Glomerular visceral epithelial cell (primary cell): Measurements from ENCODE around the gene KCTD20.
"Not testable (repeated sequence)": the region's sequence is repeated elsewhere in the genome, so short reads cannot be mapped to it uniquely, and the experiment has no call there.

Source experiments
- DNase-seq: peaks from one replicate; pipeline ENCODE4 v3.0.0-alpha.2; 2016; ENCODE audit errors: extremely low spot score

Gene KCTD20

DNA sequence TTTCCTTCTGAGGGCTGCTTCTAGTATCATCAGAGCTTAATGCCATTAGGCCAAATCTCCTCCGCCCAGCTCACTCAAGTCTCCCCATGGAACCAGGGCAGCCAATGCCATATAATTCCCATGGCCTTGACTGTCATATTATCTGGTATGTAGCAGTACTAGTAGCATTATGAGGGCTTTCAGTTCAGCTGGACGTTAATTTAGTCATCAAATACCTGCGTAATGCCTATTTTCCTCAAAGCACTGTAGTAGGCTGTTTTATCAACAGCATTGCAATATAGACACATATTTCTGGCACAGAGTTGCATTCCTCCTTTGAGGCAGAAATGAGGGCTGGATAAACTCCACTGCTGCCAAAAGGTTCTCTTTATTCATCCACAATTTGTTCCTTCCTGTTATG lies 1.7 kb downstream of the KCTD20 start:
- no peak for DNase-seq

DNA sequence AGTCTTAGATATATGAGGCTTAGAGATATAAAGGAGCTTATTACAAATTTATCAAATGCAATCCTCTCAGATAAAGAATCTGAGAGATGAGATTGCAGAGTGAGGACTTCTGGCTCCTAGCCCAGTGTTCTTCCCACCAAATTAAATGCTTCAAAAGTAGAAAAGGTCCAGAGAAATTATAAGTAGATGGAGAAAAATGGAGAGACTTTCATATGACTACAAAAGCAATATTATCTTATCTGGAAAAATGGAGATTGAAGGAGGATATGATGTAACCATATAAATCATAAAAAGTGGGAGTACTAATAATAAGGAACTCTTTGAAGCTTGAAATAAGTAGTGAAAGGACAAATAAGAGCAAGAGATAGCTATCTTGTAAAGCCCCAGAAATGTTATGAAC lies 2.8 kb downstream of the KCTD20 start:
- no peak for DNase-seq

DNA sequence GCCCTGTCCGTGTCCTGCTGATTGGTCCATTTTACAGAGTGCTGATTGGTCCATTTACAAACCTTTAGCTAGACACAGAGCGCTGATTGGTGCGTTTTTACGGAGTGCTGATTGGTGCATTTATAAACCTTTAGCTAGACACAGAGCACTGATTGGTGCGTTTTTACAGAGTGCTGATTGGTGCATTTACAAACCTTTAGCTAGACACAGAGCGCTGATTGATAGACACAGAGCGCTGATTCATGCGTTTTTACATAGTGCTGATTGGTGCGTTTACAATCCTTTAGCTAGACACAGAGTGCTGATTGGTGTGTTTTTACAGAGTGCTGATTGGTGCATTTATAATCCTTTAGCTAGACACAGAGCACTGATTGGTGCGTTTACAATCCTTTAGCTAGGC lies 6.4 kb downstream of the KCTD20 start:
- DNase-seq = not testable (repeated sequence)

DNA sequence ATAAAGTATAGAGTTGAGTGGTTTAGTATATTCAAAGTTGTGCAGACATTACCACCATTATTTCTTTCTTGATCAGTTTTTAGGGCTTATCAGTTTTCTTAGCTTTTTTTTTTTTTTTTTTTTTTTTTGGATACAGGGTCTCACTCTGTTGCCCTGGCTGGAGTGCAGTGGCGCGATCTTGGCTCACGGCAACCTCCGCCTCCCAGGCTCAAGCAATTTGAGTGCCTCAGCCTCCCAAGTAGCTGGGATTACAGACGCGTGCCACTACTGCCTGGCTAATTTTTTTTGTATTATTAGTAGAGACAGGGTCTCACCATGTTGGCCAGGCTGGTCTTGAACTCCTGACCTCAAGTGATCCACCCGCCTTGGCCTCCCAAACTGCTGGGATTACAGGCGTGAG lies 10.1 kb downstream of the KCTD20 start:
- DNase-seq = not testable (repeated sequence)

DNA sequence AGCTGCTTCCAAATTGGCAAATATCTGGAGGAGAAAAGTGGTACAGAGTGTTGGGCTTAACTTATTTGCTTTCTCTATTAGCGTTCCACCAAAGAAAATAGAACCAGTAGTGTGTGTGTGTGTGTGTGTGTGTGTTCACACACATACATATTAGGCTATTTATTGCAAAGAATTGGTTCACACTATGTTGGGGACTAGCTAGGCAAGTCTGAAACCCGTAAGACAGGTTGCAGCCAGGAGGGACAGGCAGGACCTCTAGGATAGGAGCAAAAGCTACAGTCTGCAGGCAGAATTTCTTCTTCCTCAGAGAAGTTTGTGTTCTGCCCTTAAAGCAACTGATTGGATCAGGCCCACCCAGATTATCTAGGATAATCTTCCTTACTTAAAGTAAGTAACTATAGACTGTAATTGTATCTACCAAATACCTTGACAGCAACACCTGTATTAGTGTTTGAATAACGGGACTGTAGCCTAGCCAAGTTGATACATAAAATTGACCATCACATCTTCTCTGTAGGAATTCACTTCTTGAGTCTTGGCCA lies 12.8 kb downstream of the KCTD20 start:
- DNase-seq = no peak

DNA sequence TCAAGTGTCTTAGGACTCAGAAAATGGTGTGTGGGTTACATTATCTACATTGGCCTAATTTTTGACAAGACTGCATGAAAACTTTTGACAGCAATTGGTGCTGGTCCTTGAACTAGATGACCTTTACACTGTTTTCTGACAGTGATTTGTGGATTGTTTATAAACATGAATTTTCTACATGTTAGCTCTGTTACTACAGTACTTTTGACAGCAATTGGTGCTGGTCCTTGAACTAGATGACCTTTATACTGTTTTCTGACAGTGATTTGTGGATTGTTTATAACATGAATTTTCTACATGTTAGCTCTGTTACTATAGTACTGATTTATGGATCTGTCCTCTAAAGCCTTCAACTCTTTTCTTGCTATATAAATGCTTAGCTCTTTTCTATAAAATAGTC lies 16.7 kb downstream of the KCTD20 start:
- no peak for DNase-seq

DNA sequence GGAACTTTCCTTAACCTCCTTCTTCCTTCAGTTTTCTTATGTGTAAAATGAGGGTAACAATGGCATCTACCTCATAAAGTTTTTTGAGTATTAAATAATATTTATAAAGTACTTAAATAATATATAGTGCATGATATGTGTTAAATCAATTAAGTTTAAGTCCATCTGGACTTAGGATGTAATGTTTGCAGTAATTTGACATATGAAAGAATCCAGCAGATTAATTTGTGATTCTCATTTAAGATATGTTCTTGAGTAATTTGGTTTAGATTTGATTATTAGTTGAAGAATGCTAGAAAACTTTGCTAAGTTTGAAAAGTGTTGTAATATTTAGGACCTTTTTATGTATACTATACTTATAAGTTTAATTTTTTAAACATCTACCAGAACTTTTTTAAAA lies 18.1 kb downstream of the KCTD20 start:
- DNase-seq = no peak

DNA sequence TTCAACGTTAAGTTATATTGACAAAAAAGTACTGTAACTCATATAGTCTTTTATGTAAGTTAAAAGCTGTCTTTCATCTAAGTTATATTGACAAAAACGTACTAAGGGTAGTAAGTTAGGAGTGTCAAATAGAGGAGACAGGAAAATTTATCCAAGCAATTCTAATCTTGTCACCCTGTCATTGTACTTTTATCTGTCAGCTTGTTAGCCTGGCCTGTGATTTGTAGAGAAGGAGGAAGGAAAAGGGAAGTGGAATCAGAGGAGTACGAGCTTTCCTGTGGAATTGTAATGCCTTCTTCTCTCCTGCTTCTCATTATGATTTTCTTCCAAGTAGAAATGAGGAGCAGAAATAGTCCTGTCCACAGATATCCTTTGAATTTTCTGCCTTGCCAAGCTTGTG lies 18.8 kb downstream of the KCTD20 start:
- DNase-seq = no peak

DNA sequence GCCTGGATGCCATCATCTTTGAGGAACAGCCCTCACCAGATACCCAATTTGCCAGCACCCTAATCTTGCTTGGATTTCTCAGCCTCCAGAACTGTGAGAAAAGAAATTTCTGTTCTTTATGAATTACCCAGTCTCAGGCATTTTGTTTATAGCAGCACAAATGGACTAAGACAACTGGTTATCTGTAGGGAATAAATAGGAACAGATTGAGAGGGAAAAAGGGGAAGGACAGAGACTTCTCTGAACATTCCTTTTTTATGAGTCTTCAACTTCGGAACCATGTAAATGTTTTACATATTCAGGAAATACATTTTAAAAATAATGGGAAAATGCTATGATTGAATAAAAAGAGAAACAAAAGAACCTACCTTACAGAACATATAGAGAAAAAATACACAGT lies 20.9 kb downstream of the KCTD20 start:
- DNase-seq = no peak

DNA sequence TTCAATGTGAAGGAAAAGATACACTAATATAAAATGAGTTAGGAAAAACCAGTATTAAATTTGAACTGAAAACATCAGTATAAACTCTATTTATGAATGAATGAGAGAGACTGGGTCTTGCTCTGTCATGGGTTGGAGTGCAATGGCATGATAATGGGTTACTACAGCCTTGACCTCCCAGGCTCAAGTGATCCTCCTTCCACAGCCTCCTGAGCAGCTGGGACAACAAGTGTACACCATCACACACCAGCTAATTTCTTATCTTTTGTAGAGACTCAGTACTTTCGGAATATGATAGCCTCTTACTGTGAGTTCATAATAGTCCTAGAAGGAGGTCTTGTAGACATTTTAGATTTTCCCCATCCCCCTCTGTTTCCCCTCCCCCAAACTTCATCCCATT lies 21.4 kb downstream of the KCTD20 start:
- no peak for DNase-seq

DNA sequence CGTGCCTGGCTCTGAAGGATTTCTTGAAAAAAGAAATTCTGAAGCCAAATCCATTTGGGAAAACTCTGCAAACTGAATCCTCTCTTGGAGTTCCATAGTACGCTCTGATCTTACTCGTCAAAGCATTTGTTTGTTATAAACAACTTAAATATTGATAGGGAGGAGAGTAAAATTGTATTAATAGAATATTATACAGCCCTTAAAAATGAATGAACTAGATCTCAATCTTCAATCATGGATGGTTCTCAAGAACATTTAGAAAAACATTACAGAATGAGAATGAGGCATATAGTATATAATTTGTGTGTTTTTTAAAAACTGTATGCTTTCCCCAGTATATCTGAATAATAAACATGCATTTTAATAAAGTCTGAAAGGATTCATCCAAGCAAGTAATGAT lies 24.8 kb downstream of the KCTD20 start:
- no peak for DNase-seq

DNA sequence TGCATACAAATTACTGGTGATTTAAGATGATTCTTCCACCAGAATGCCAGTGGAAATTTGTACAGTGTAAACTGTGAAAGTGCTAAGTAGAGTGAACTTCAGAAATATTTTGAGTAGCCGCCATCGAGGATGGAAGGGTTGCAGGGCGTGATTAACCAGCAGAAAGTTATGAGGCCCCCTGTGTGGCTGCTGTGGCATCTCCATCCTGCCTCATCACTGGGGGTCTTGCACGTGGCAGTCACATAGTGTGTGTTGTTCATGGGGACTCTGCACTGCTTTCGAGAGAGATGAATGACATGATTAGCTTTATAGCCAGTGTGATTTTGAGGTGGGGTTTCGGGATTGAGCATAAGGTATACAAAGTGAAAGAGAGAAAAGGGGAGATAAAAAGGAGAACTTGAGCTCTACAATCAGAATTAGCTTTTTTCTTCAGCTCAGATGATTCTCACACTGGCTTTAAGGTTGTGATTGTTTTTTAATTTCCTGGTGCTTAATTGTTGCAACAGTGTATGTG lies 26.4 kb downstream of the KCTD20 start:
- DNase-seq = no peak

DNA sequence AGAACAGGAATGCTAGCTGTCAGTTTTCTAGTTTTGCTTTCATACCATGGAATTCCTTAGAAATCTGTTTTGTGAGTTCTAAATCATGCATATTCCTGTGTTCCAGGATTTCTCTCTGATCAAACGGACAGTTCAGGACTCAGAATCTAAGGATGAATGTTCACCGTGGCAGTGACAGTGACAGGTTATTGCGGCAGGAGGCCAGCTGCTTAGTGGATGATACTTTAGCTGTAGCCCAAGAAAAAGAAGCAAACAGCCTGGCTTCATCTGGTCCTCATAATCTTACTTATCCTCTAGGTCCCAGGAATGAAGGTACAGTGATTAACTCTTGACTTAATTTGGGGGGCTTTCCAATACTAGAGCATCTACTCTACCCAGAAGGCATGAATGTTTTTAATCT lies 27.1 kb downstream of the KCTD20 start:
- DNase-seq = no peak

DNA sequence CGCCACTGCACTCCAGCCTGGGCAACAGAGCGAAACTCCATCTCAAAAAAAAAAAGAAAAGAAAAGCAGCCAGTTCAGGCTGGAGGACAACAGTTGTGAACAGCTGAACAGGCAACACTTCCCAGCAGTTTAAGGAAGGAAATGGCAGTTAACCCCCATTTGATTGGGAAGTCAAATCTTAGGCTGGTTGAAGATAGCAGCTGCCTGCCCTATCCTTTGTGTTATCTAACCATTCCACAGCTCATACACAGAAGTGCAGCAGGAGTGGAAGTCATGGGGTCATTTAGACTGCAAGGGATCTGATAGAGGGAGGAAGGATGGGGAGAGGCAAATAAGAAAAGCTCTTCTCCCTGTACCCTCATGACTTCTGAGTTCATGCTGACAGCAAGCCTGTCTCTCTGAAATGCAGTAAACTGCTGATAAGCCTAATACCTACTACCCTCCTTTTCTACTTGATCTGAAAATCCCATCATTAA lies 35.3 kb downstream of the KCTD20 start:
- no peak for DNase-seq

DNA sequence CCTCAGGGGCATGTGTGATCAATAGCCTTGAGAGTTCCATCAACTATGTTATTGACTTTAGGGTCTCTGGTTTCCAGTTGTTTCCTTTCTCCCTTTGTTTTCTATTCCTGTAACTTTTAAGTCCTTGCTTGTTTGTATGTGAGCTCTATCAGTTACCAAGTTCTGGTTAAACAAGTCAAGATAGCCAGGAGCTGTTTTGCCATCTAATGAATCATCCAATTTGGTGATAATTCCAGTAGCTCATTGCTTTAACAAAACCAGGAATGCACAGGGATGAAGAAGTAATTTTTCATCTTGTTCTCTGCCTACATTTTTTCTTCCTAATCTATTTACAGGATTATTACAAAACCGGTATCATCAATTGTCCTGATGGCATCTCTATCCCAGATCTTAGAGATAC lies 36.5 kb downstream of the KCTD20 start:
- no peak for DNase-seq

DNA sequence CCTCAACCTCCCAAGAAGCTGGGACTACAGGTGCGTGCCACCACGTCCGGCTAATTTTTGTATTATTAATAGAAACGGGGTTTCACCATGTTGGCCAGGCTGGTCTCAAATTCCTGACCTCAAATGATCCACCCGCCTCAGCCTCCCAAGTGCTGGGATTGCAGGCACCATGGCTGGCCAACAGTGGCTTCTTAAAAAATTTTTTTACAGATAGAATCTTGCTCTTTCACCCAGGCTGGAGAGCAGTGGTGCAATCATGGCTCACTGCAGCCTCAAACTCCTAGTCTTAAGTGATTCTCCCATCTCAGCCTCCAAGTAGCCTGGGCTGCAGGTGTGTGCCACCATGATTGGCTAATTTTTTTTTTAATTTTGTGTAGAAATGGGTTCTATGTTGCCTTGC lies 40.5 kb downstream of the KCTD20 start:
- DNase-seq = not testable (repeated sequence)

DNA sequence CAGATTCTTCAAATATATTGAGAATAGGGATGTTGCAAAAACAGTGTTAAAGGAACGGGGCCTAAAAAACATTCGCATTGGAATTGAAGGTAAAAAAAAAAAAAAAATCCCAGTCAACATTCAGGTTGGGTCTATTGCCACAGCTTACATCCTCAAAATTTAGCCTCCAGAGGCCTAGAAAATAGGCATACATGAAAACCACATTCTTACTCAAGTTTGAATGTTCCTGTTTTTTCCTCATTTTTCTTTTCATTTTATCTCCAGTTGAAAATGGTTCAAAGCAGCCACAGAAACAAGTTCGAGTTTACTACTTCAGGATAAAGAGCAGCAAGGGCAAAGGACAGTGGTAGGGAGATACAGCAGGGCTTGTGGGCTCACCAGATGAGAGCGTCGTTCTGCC lies 41.9 kb downstream of the KCTD20 start:
- DNase-seq = no peak

DNA sequence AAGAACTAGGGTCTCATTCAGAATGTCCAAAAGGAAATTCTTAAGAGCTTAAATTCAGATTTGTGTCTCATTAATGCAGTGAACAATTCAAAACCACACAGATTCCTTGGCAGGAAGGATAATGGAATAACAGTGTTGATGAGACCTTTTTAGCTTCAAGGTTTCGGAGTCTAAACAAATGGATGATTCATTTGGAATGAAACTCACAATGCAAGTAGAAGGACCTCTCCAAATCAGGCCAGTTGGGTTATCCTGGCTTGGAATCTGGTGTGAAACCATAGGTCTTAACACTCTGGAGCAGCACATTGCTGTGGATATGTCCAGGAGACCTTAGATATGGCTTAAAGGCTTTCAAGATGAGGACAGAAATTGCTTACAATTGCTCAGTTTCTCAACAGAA lies 44.9 kb downstream of the KCTD20 start:
- DNase-seq = no peak

DNA sequence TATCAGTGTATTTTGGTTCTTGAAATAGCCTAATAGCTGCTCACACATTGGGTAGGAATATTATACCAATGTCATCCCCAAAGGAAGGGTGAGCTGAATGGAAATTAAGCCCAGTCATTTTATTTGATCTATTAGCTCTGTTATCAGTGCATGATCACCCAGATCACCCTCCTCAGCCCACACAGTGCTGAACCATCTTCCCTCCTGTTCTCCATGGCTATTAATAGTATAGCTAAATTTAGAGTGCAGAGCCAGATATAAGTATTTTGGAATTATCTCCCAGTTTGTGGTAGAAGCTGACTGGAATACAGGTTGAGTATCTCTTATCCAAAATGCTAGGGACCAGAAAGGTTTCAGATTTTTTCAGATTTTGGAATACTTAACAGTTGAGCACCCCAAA lies 45.4 kb downstream of the KCTD20 start:
- DNase-seq = no peak

DNA sequence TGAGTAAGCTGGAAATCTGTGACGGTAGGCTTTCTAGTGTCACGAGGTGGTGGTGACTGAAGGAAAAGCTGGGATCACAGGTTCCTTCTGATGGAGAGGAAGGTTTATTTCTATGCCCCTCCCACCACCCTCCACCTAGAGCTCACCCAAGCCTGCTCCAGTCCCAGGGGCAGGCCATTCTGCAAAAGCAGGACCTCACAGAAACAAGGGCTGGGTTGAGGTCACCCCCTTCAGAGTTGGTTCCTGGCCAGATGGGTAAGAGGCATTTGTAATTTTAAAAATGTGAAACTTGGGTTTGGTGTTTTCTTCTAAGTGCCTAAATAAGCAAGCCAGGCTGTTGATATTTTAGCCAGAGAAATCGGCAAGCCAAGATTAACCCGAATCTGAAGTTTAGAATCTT lies 46.6 kb downstream of the KCTD20 start:
- DNase-seq = no peak

DNA sequence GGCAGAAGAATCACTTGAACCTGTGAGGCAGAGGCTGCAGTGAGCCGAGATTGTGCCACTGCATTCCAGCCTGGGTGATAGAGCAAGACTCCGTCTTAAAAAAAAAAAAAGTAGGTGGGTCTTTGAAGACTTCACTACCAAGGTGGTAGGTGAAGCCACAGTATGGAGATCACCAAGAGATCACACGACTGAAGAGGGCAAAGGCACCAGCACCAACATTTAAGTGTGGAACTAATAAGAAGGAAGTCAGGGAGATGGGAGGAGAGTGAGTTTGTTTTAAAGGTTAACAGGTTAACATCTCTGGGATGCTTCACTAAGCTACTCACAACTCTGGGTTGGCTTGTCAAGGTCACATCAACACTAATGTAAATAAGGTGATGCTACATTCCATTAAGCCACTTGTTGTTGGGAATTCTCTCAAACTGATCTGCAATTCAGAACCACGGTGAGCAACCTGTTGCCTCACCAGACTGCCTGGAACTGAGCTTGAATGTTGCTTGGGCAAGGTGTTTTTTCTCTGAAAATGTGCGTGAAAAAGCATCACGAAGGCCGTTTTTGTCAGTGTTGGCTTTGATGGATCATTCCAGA lies 48.7 kb downstream of the KCTD20 start:
- DNase-seq = no peak

DNA sequence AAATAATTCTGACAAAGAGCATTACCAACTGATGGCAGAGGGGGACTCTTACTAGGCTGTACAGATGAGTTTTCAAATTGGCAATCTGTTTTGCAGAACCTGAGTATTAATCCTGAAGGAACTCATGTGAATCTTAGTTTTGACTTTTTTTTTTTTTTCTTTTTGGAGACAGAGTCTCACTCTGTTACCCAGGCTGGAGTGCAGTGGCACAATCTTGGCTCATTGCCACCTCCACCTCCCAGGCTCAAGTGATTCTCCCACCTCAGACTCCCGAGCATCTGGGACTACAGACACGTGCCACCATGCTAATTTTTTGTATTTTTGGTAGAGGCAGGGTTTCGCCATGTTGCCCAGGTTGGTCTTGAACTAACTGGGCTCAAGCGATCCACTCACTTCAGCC lies 49.3 kb downstream of the KCTD20 start:
- no peak for DNase-seq

DNA sequence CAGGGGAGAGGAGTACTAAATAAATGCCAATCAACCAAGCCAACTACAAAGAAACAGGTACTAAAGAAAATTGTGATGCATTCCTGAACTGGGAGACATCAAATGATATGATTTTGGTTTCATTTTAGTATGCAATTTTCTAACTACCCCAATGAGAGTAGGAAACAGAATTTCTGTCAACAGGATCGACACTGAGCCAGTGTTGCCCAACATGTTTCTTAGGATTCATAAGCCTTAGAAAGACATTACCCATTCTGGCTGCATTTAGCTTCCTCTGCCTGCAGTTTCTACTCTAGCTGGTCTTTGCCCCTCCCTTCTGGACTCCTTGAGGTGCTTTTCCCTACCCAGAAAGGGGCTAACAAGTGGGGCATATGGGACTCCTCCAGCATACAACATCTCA lies 49.8 kb downstream of the KCTD20 start:
- DNase-seq = no peak

DNA sequence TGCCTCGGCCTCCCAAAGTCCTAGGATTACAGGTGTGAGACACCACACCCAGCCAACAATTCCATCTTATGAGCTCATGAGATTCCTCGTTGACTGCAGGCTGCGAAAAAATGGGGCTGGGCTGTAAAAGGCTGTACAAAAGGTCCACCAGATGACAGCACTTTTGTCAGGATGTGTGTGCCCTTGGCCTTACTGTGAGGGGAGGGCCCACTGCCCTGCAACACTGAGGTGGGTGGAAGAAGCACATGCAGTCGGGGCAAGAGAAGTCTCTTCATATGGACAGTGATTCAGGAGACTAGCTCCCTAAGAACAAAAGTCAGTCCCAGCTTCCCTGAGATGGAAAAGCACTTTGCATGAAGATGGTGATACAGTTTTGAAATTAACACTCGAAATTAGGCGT lies 50.5 kb downstream of the KCTD20 start:
- DNase-seq = no peak
